ENCODE data around the gene DBT.
"Not testable (repeated sequence)": the region's sequence is repeated elsewhere in the genome, so short reads cannot be mapped to it uniquely, and the experiment has no call there.

DBT gene

GRCh38 chr1:100249537-100250257 lies at the start of gene DBT:
DBT (minus strand) TSS chr1:100249834; CDS start chr1:100249820, 14 bp downstream.
- H3K27me3 Mint-ChIP-seq (ENCODE audit: low read depth), result peaks cover 13% of the 10 kb centered on the region
- no peaks in the 10 kb centered on the region for H3K9me3 Mint-ChIP-seq
- H3K27ac Mint-ChIP-seq, result no peak within 1 kb of the TSS
- H3K36me3 Mint-ChIP-seq (ENCODE audit: low read depth), result no peaks in the 10 kb centered on the region
- H3K4me3 Mint-ChIP-seq, result no peak within 1 kb of the TSS
- peak; percentile 92 for DNase-seq (ENCODE audit: low spot score)
- H3K4me1 Mint-ChIP-seq (ENCODE audit: low read depth), result peaks cover 7% of the 10 kb centered on the region

- Mint-ChIP-seq H3K4me1 (ENCODE audit: low read depth) (peaks cover 7% of the 10 kb centered on the region), H3K9me3 (peaks cover 5% of the 10 kb centered on the region), H3K27me3 (ENCODE audit: low read depth) (no peaks in the 10 kb centered on the region), H3K4me3 (no peak overlapping the region), H3K36me3 (ENCODE audit: low read depth) (peaks cover 7% of the 10 kb centered on the region), H3K27ac (no peak overlapping the region)
- no peak for DNase-seq (ENCODE audit: low spot score)
Measured at GRCh38 chr1:100298512-100298911, 48.9 kb upstream of the DBT start.

DNA sequence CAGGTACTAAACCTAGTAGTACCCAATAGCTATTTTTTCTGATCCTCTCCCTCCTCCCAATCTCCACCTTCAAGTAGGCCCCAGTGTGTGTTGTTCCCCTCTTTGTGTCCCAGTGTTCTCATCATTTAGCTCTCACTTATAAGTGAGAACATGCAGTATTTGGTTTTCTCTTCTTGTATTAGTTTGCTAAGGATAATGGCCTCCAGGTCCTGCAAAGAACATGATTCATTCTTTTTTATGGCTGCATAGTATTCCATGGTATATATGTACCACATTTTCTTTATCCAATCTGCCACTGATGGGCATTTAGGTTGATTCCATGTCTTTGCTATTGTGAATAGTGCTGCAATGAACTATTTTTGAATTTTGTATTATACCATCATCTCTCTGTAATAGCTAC lies 47.4 kb upstream of the DBT start:
- H3K4me1 Mint-ChIP-seq (ENCODE audit: low read depth); H3K9me3 Mint-ChIP-seq; H3K4me3 Mint-ChIP-seq; H3K27ac Mint-ChIP-seq; H3K27me3 Mint-ChIP-seq (ENCODE audit: low read depth); DNase-seq (ENCODE audit: low spot score): not testable (repeated sequence)
- H3K36me3 Mint-ChIP-seq (ENCODE audit: low read depth), result peaks cover 18% of the 10 kb centered on the region

GRCh38 chr1:100296140-100296539 lies 46.5 kb upstream of the DBT start:
- Mint-ChIP-seq H3K4me1 (ENCODE audit: low read depth) (peaks cover 7% of the 10 kb centered on the region), H3K4me3 (no peak overlapping the region), H3K27me3 (ENCODE audit: low read depth) (no peaks in the 10 kb centered on the region), H3K27ac (no peak overlapping the region), H3K9me3 (peaks cover 5% of the 10 kb centered on the region), H3K36me3 (ENCODE audit: low read depth) (peaks cover 22% of the 10 kb centered on the region)
- DNase-seq (ENCODE audit: low spot score), result no peak

DNA sequence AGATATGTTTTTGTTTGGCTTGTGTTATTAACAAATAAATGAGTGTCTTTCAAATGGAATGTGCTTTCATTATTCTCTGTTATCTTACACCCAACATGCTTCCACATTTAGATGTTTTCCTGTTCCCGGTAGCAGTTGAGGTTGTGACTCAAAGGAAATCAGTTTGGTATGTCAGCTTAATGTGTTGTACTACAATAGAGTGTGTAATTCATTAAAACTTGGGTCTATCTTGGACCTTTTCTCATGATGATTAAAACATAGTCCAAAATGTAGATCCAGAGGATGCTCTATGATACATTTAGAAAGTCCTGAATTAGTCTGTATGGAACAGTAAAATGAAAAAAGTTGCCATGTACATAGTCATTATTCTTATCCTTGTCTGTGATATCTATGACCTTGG lies 43.1 kb upstream of the DBT start:
- DNase-seq (ENCODE audit: low spot score), result no peak
- peaks cover 5% of the 10 kb centered on the region for H3K9me3 Mint-ChIP-seq
- no peak overlapping the region for H3K27ac Mint-ChIP-seq
- H3K36me3 Mint-ChIP-seq (ENCODE audit: low read depth), result peaks cover 34% of the 10 kb centered on the region
- H3K4me1 Mint-ChIP-seq (ENCODE audit: low read depth), result no peaks in the 10 kb centered on the region
- H3K27me3 Mint-ChIP-seq (ENCODE audit: low read depth), result no peaks in the 10 kb centered on the region
- H3K4me3 Mint-ChIP-seq, result no peak overlapping the region

GRCh38 chr1:100290291-100290690 lies 40.7 kb upstream of the DBT start:
- H3K9me3 Mint-ChIP-seq, result no peaks in the 10 kb centered on the region
- H3K27ac Mint-ChIP-seq, result no peak overlapping the region
- peaks cover 46% of the 10 kb centered on the region for H3K36me3 Mint-ChIP-seq (ENCODE audit: low read depth)
- H3K4me3 Mint-ChIP-seq, result no peak overlapping the region
- no peak for DNase-seq (ENCODE audit: low spot score)
- H3K27me3 Mint-ChIP-seq (ENCODE audit: low read depth), result no peaks in the 10 kb centered on the region
- no peaks in the 10 kb centered on the region for H3K4me1 Mint-ChIP-seq (ENCODE audit: low read depth)

DNA sequence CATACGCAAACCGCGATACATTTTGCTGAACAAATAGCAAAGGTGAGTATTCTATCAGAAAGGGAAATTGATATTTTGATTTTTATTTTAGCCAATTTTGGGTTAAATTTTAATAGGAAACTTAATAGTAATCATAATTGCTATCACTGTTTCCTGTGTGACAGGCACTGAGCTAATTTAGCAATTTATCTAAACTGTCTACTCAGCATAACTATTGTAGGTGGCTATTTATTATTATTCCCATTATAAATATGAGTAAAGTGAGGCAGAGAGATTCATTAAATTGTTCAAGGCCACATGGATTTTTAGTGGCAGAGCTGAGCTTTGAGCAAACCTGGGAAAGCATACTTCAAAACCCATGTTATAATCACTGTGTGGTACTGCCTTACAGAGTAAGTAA lies 37.5 kb upstream of the DBT start:
- Mint-ChIP-seq H3K27ac (no peak overlapping the region), H3K27me3 (ENCODE audit: low read depth) (no peaks in the 10 kb centered on the region), H3K9me3 (no peaks in the 10 kb centered on the region), H3K4me1 (ENCODE audit: low read depth) (peaks cover 2% of the 10 kb centered on the region), H3K4me3 (no peak overlapping the region), H3K36me3 (ENCODE audit: low read depth) (peaks cover 43% of the 10 kb centered on the region)
- no peak for DNase-seq (ENCODE audit: low spot score)

GRCh38 chr1:100284591-100284990 lies 35.0 kb upstream of the DBT start:
- Mint-ChIP-seq H3K27ac (no peak overlapping the region), H3K4me3 (no peak overlapping the region), H3K27me3 (ENCODE audit: low read depth) (no peaks in the 10 kb centered on the region), H3K36me3 (ENCODE audit: low read depth) (peaks cover 46% of the 10 kb centered on the region), H3K4me1 (ENCODE audit: low read depth) (peaks cover 13% of the 10 kb centered on the region), H3K9me3 (no peaks in the 10 kb centered on the region)
- no peak for DNase-seq (ENCODE audit: low spot score)

- DNase-seq (ENCODE audit: low spot score), result no peak
- H3K4me3 Mint-ChIP-seq, result no peak overlapping the region
- H3K9me3 Mint-ChIP-seq, result no peaks in the 10 kb centered on the region
- H3K27me3 Mint-ChIP-seq (ENCODE audit: low read depth), result no peaks in the 10 kb centered on the region
- H3K27ac Mint-ChIP-seq, result no peak overlapping the region
- H3K36me3 Mint-ChIP-seq (ENCODE audit: low read depth), result peaks cover 62% of the 10 kb centered on the region
- peaks cover 21% of the 10 kb centered on the region for H3K4me1 Mint-ChIP-seq (ENCODE audit: low read depth)
Measured at GRCh38 chr1:100279954-100280682, 30.5 kb upstream of the DBT start.

GRCh38 chr1:100279358-100279923 lies 29.8 kb upstream of the DBT start:
- Mint-ChIP-seq H3K27me3 (ENCODE audit: low read depth) (no peaks in the 10 kb centered on the region), H3K36me3 (ENCODE audit: low read depth) (peaks cover 63% of the 10 kb centered on the region), H3K9me3 (no peaks in the 10 kb centered on the region), H3K4me3 (no peak overlapping the region), H3K4me1 (ENCODE audit: low read depth) (peaks cover 21% of the 10 kb centered on the region), H3K27ac (no peak overlapping the region)
- DNase-seq (ENCODE audit: low spot score), result no peak

- no peak for DNase-seq (ENCODE audit: low spot score)
Measured at GRCh38 chr1:100277866-100278265, 28.2 kb upstream of the DBT start.

DNA sequence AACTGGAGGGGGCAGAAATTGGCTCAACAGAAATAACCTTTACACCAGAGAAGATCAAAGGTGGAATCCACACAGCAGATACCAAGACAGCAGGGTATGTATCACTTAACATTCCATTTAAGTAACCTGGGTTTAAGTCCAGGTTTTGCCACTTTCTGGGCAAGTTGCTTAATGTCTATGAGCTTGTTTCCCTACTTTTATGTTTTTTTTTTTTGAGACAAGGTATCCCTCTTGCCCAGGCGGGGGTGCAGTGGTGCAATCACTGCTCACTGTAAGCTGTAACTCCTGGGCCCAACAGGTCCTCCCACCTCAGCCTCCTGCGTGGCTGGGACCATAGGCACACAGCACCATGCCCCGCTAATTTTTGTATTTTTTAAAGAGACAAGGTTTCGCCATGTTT lies 18.6 kb upstream of the DBT start:
- Mint-ChIP-seq H3K9me3 (peaks cover 9% of the 10 kb centered on the region), H3K4me1 (ENCODE audit: low read depth) (peaks cover 38% of the 10 kb centered on the region), H3K4me3 (peak overlapping the region; percentile 100), H3K36me3 (ENCODE audit: low read depth) (peaks cover 60% of the 10 kb centered on the region), H3K27me3 (ENCODE audit: low read depth) (no peaks in the 10 kb centered on the region), H3K27ac (peak overlapping the region; percentile 42)
- no peak for DNase-seq (ENCODE audit: low spot score)

More at GRCh38 chr1:100277866-100278265, 28.2 kb upstream of the DBT start:
- H3K36me3 Mint-ChIP-seq (ENCODE audit: low read depth), result peaks cover 66% of the 10 kb centered on the region
- H3K4me3 Mint-ChIP-seq, result no peak overlapping the region
- H3K27me3 Mint-ChIP-seq (ENCODE audit: low read depth), result no peaks in the 10 kb centered on the region
- peaks cover 25% of the 10 kb centered on the region for H3K4me1 Mint-ChIP-seq (ENCODE audit: low read depth)
- no peak overlapping the region for H3K27ac Mint-ChIP-seq
- H3K9me3 Mint-ChIP-seq, result no peaks in the 10 kb centered on the region

- peaks cover 9% of the 10 kb centered on the region for H3K9me3 Mint-ChIP-seq
- peaks cover 58% of the 10 kb centered on the region for H3K36me3 Mint-ChIP-seq (ENCODE audit: low read depth)
- peak overlapping the region; percentile 100 for H3K4me3 Mint-ChIP-seq
- no peaks in the 10 kb centered on the region for H3K27me3 Mint-ChIP-seq (ENCODE audit: low read depth)
- peak overlapping the region; percentile 99 for H3K27ac Mint-ChIP-seq
- H3K4me1 Mint-ChIP-seq (ENCODE audit: low read depth), result peaks cover 38% of the 10 kb centered on the region
- DNase-seq (ENCODE audit: low spot score), result no peak
Measured at GRCh38 chr1:100267284-100267683, 17.6 kb upstream of the DBT start.

DNA sequence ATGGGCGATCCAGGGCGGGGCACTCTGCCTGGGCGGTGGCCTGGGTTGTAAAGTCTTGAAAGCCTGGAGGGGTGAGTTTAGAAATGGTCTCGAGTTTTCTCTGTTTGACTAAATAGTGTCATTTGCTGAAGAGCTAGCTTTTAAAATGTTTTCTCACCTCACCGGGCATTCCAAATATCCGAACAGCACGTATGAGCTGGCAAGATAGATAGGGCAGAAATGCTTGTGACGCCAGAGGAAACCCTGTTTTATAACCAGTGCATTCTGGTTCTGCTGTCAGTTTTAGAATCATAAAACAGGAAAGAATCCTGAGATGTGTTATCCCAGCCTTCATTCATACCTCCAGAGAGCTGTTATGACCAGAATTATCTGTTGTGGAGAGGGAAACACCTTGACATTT lies 17.1 kb upstream of the DBT start:
- H3K4me3 Mint-ChIP-seq, result peak overlapping the region; percentile 100
- peak; percentile 17 for DNase-seq (ENCODE audit: low spot score)
- no peaks in the 10 kb centered on the region for H3K27me3 Mint-ChIP-seq (ENCODE audit: low read depth)
- H3K9me3 Mint-ChIP-seq, result peaks cover 11% of the 10 kb centered on the region
- H3K36me3 Mint-ChIP-seq (ENCODE audit: low read depth), result peaks cover 54% of the 10 kb centered on the region
- H3K27ac Mint-ChIP-seq, result peak overlapping the region; percentile 99
- H3K4me1 Mint-ChIP-seq (ENCODE audit: low read depth), result peaks cover 35% of the 10 kb centered on the region

All from T-helper 2 cell treated with Interferon-gamma antibody and Interleukin-4, amounts not matched to agents 5 μg/mL and 100 μg/mL, for 36 hours (primary cell).